OCI-LY7 (cell line): Measurements from ENCODE around the gene LIAS. TPM values are rescaled to one million over a fixed set of nuclear protein-coding genes. Genes with fewer than 3 reads are reported as not detected.
A peak's percentile ranks its signal among the peaks of the same experiment; 100 is the strongest.
"Not testable (repeated sequence)": the region's sequence is repeated elsewhere in the genome, so short reads cannot be mapped to it uniquely, and the experiment has no call there.

Experiments used
- Bru-seq: library from RNA; stranded (reverse); fragments of 400-500 nt; gene quantifications from one replicate; lab custom pipeline; 2021; lab: Mats Ljungman, UMichigan
- BruChase-seq, 2 experiments: library from RNA; stranded (reverse); fragments of 400-500 nt; gene quantifications; one replicate each; lab custom pipeline; 2021; lab: Mats Ljungman, UMichigan
- BruUV-seq: library from RNA; stranded (reverse); fragments of 400-500 nt; replicated peaks from 2 replicates; lab custom pipeline; 2021; lab: Mats Ljungman, UMichigan
- CTCF ChIA-PET: fragments of 300-600 bp; sonication (Branson Sonifier 250); formaldehyde crosslinking; loops from one replicate; lab custom pipeline; 2022; ENCODE audit warnings: antibody characterized with exemption; ENCODE audit not compliant: unreplicated experiment; lab: Charles Lee
- POLR2A ChIA-PET: fragments of 300-600 bp; sonication (Branson Sonifier 250); formaldehyde crosslinking; loops from one replicate; lab custom pipeline; 2022; ENCODE audit warnings: antibody characterized with exemption; lab: Charles Lee
- DNase-seq: peaks from one replicate; pipeline ENCODE4 v3.0.0-alpha.2; 2015; ENCODE audit warnings: low spot score
- H2AFZ ChIP-seq: fragments of 200-600 bp; sonication (generic), shearing (Covaris generic); 2 replicates; pipeline ENCODE4 v1.6.1; 2014; ENCODE audit warnings: mild to moderate bottlenecking, antibody characterized with exemption, low read length, moderate library complexity
- H3K27ac ChIP-seq: fragments of 200-600 bp; sonication (generic); 2 replicates; pipeline ENCODE4 v1.5.1; 2014; ENCODE audit warnings: mixed run types, low read depth, mild to moderate bottlenecking, moderate library complexity, low read length, inconsistent platforms; ENCODE audit not compliant: poor library complexity, severe bottlenecking
- H3K36me3 ChIP-seq: fragments of 200-600 bp; sonication (generic); 2 replicates; pipeline ENCODE4 v1.6.1; 2014; ENCODE audit warnings: mild to moderate bottlenecking, antibody characterized with exemption, low read length, moderate library complexity, mixed read lengths; ENCODE audit not compliant: insufficient read depth
- H3K4me1 ChIP-seq: fragments of 200-600 bp; sonication (generic); 2 replicates; pipeline ENCODE4 v1.5.1; 2014; ENCODE audit warnings: mild to moderate bottlenecking, low read length; ENCODE audit not compliant: insufficient read depth, poor library complexity, severe bottlenecking
- H3K4me2 ChIP-seq: fragments of 200-600 bp; sonication (generic); 2 replicates; pipeline ENCODE4 v1.6.1; 2014; ENCODE audit warnings: mild to moderate bottlenecking, low read length
- H3K4me3 ChIP-seq: fragments of 200-600 bp; sonication (generic); 2 replicates; pipeline ENCODE4 v1.5.1; 2014; ENCODE audit warnings: mild to moderate bottlenecking, low read depth, low read length; ENCODE audit not compliant: poor library complexity, severe bottlenecking
- H3K79me2 ChIP-seq: fragments of 200-600 bp; sonication (generic); 2 replicates; pipeline ENCODE4 v1.6.1; 2016; ENCODE audit warnings: low read depth, mild to moderate bottlenecking, low read length, moderate library complexity, mixed read lengths; ENCODE audit not compliant: insufficient read depth
- H3K9me2 ChIP-seq: fragments of 200-600 bp; sonication (generic); 2 replicates; pipeline ENCODE4 v1.6.1; 2016; ENCODE audit warnings: mild to moderate bottlenecking, low read length, mixed read lengths; ENCODE audit not compliant: insufficient read depth
- H3K9me3 ChIP-seq: fragments of 200-600 bp; sonication (generic); 2 replicates; pipeline ENCODE4 v1.6.1; 2014; ENCODE audit warnings: mild to moderate bottlenecking, mixed run types, low read length, mixed read lengths
- H4K20me1 ChIP-seq: fragments of 200-600 bp; sonication (generic); 2 replicates; pipeline ENCODE4 v1.6.1; 2014; ENCODE audit warnings: mild to moderate bottlenecking, antibody characterized with exemption, low read length, moderate library complexity, mixed read lengths; ENCODE audit not compliant: insufficient read depth
- EZH2phosphoT487 ChIP-seq: fragments of 200-600 bp; sonication (generic); IDR thresholded peaks from 2 replicates; pipeline ENCODE4 v1.6.1; 2018; ENCODE audit warnings: low read depth, borderline replicate concordance, mild to moderate bottlenecking, mixed run types, antibody characterized with exemption, low read length, moderate library complexity, mixed read lengths
- intact Hi-C: fragments of 100-400 bp; cut with micrococcal nuclease; formaldehyde crosslinking; loops from one replicate; pipeline ENCODE4 v1.10.0; 2022; ENCODE audit not compliant: unreplicated experiment
- long read RNA-seq: library from polyadenylated mRNA; stranded (forward); transcript quantifications from one replicate; pipeline ENCODE4 v2.0.0, GENCODE V29; 2022
- total RNA-seq, 2 experiments: library from RNA; depleted of rRNA in 1 of 2; stranded (reverse); fragments of >200 nt in 1 of 2; shearing (Covaris generic) in 1 of 2; gene quantifications; 2 replicates each; pipeline ENCODE4 v1.2.3, GENCODE V29; 2014 to 2022
- TF ChIP-seq, protein P1 (sequence below): fragments of 200-600 bp; sonication (generic); conservative IDR thresholded peaks from 2 replicates; pipeline ENCODE4 v1.5.1; 2014; ENCODE audit warnings: mild to moderate bottlenecking, antibody characterized with exemption, low read length, moderate library complexity, mixed read lengths

LIAS gene
- 12.7 and 15.1 TPM in 2 replicates for total RNA-seq (2014; rRNA removed; shearing (Covaris generic))
- 28.3 and 28.4 TPM in 2 replicates for total RNA-seq (2022)
- percentile 76 among the genes with signal in this experiment for Bru-seq, nascent RNA
- BruChase-seq, experiment 1, labeled RNA remaining after a 6-hour chase, result percentile 69 among the genes with signal in this experiment
- percentile 72 among the genes with signal in this experiment for BruChase-seq, experiment 2, labeled RNA remaining after a 2-hour chase
- long read RNA-seq, full-length matches to known transcripts, result 14 of 17 reads
- long read RNA-seq, partial matches to known transcripts, result 1 of 17 reads
- long read RNA-seq, other reads (novel, unspliced or antisense), result 2 of 17 reads

DNA sequence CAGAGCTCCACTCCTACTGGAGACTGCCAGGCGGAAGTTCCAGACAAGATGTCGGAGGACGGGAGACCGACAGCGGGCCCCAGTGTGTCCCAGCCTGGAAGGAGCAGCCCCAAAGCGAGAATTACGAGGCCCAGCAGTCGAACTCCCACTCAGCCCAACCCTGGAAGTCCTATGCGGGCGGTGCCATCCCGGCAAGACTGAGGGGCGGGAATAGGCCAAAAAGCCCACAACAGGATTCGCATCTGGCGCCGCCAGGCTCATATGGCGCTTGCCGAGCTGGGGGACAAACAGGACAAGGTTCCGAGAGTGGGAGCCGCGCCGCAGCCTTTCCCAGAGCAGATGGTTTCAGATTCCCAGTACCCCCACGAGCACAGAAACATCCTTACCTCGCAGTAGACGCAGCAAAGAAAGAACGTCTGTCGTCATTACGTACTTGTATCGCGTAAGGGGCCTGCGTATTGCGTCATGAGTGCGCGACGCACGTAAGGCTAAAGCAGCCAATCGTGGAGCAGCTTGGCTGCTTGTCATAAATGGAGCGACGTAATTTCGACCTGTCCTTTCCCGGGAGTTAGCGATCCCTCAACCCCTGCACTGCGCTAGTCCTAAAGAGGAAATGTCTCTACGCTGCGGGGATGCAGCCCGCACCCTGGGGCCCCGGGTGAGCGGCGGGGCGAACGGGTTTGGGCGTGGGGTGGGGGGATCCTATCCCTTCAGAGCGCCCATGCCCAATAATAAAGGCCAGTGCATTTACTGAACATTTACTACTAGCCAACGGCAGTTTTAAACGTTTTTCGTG is at the start of gene LIAS, which contains the start of gene RPL9:
Gene LIAS (plus strand): TSS at position 552 of the 796 bp plus-strand sequence. CDS start 62 bp downstream, at position 614.
Gene RPL9 (minus strand): TSS at position 418 of the 796 bp plus-strand sequence. CDS start 483 bp downstream, outside the sequence.
- H4K20me1 ChIP-seq, result peaks cover 28% of the 10 kb centered on the region
- no peak for TF ChIP-seq EZH2phosphoT487
- TF ChIP-seq, protein P1, sequence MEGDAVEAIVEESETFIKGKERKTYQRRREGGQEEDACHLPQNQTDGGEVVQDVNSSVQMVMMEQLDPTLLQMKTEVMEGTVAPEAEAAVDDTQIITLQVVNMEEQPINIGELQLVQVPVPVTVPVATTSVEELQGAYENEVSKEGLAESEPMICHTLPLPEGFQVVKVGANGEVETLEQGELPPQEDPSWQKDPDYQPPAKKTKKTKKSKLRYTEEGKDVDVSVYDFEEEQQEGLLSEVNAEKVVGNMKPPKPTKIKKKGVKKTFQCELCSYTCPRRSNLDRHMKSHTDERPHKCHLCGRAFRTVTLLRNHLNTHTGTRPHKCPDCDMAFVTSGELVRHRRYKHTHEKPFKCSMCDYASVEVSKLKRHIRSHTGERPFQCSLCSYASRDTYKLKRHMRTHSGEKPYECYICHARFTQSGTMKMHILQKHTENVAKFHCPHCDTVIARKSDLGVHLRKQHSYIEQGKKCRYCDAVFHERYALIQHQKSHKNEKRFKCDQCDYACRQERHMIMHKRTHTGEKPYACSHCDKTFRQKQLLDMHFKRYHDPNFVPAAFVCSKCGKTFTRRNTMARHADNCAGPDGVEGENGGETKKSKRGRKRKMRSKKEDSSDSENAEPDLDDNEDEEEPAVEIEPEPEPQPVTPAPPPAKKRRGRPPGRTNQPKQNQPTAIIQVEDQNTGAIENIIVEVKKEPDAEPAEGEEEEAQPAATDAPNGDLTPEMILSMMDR, result no peak
- ChIA-PET POLR2A (interaction anchor here (0.6 to 1.7 kb wide), 8 partner anchors 10 to 858 kb away, joined by 3 to 5 read pairs (median 4); partner anchors contain the start of gene UGDH), CTCF (interaction anchor here (0.5 to 0.6 kb wide), 2 partner anchors 10 to 843 kb away, joined by 3 read pairs; no protein-coding TSS in a partner anchor)
- H3K4me2 ChIP-seq, result peak within 1 kb of the TSS; percentile 83
- H2AFZ ChIP-seq, result peak within 1 kb of the TSS; percentile 43; the same call in 1 of the 2 replicates
- peaks cover 80% of the 10 kb centered on the region for H3K36me3 ChIP-seq
- peak; percentile 99 for DNase-seq
- H3K4me1 ChIP-seq, result peaks cover 38% of the 10 kb centered on the region
- H3K27ac ChIP-seq, result peak within 1 kb of the TSS; percentile 87
- H3K9me3 ChIP-seq, result no peaks in the 10 kb centered on the region
- peak within 1 kb of the TSS; percentile 82 for H3K4me3 ChIP-seq
- intact Hi-C loops, result loop anchor here (5.0 to 10.0 kb wide), 3 partner anchors 96 to 749 kb away; no protein-coding TSS in a partner anchor
- BruUV-seq, result no TSS peak
- H3K79me2 ChIP-seq, result peaks cover 67% of the 10 kb centered on the region
- no peaks in the 10 kb centered on the region for H3K9me2 ChIP-seq

DNA sequence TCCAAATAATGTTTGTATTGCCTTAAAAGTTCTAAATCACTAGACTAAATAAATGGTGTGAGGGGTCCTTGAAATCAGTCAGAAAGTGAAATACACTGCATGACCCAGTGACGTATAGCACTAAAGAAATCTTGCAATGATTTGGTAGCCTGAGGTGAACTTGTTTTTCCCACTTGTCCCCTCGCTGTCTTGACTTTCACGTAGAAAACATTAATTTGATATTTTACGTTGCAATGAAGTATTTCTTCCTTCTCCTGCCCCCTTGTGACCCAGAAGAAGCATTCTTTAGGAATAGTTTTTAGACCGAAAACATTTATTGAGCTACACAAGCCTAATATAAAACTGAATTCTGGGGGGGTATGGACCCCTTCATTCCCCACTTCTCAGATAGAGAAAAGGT is 48.4 kb upstream of the LIAS start:
- no TSS peak for BruUV-seq
- Histone ChIP-seq H3K9me3 (no peaks in the 10 kb centered on the region), H4K20me1 (no peaks in the 10 kb centered on the region), H3K4me3 (no peak overlapping the region), H3K27ac (no peak overlapping the region), H2AFZ (peak overlapping the region; percentile 72; the same call in 1 of the 2 replicates), H3K79me2 (no peaks in the 10 kb centered on the region), H3K4me2 (peak overlapping the region; percentile 24; the same call in 1 of the 2 replicates), H3K36me3 (no peaks in the 10 kb centered on the region), H3K9me2 (no peaks in the 10 kb centered on the region), H3K4me1 (peaks cover 6% of the 10 kb centered on the region)
- TF ChIP-seq, protein P1, result peak; percentile 74
- no peak for TF ChIP-seq EZH2phosphoT487
- DNase-seq, result peak; percentile 40
- ChIA-PET POLR2A (interaction anchor here (1.0 kb wide), 2 partner anchors 45 to 166 kb away, joined by 3 read pairs; no protein-coding TSS in a partner anchor), CTCF (no interaction called here)
- intact Hi-C loops, result loop anchor here (5.0 kb wide), 1 partner anchor 273 kb away; no protein-coding TSS in a partner anchor

GRCh38 chr4:39411561-39411960 is 47.3 kb upstream of the LIAS start:
- H3K27ac ChIP-seq, DNase-seq, H3K36me3 ChIP-seq, H3K79me2 ChIP-seq, H4K20me1 ChIP-seq, BruUV-seq, H3K4me1 ChIP-seq, H2AFZ ChIP-seq, H3K4me3 ChIP-seq, H3K9me2 ChIP-seq, CTCF ChIA-PET, H3K9me3 ChIP-seq, H3K4me2 ChIP-seq: not testable (repeated sequence)
- intact Hi-C loops, result loop anchor here (5.0 kb wide), 1 partner anchor 274 kb away; no protein-coding TSS in a partner anchor
- POLR2A ChIA-PET, result interaction anchor here (0.5 to 0.6 kb wide), 5 partner anchors 16 to 494 kb away, joined by 3 to 4 read pairs (median 3); no protein-coding TSS in a partner anchor
